ENCODE results near the gene NFIA. TPM values are rescaled to one million over a fixed set of nuclear protein-coding genes. Genes with fewer than 3 reads are reported as not detected.

Gene NFIA
- total and polyA plus RNA-seq, 9 of the 15 experiments (the other 6 are each of a cell fraction or from before 2014, with no cell fraction given): 5.3 to 24.9 (median 9.8) TPM

DNA sequence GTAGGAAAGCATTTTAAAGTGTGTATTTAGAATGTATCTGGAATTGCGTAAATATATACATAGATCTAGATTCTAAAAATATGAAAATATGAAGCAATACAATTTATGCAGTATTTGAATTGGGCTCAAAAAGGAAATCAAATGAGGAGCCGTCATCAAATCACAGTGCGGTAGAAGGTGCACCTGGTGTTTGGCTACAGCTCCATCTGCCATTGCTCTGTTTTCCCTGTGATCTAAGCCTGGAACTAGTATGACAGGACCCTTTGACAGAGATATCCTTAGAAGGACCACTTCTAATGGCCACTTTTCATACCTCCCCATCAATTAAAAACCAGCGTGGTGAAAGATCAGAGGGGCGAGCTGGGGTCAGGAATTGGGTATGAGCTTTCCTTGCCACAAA is 202.6 kb downstream of the NFIA start:
- POLR2A ChIA-PET: interaction anchor here (1.0 kb wide), 1 partner anchor 15 kb away, joined by 3 read pairs; no protein-coding TSS in a partner anchor
- Histone ChIP-seq H3K4me1 (replicated peaks in 1 of 2; ENCODE audit: control insufficient read depth in 2 of 2, insufficient read depth in 2 of 2, low read length in 2 of 2) (no peaks in the 10 kb centered on the region; a peak in 1 of 5 replicates), H3K27ac (ENCODE audit: extremely low read depth, low read depth, low read length) (no peak overlapping the region), H3K79me2 (ENCODE audit: control insufficient read depth, insufficient read depth, low read length) (peaks cover 3% of the 10 kb centered on the region; the same call in 1 of the 3 replicates), H3K27me3 (ENCODE audit: control insufficient read depth in 2 of 2, insufficient read depth in 2 of 2, low read length in 2 of 2) (no peaks in the 10 kb centered on the region), H3K36me3 (ENCODE audit: control insufficient read depth, insufficient read depth, low read length) (no peaks in the 10 kb centered on the region), H3K9ac (ENCODE audit: insufficient read depth in 1 of 2, low read depth in 2 of 2, low read length in 2 of 2) (no peak overlapping the region), H3K4me3 (no peak overlapping the region), H2AFZ (ENCODE audit: low read depth, low read length) (no peak overlapping the region), H4K20me1 (replicated peaks; ENCODE audit: control insufficient read depth, insufficient read depth, low read length) (no peaks in the 10 kb centered on the region), H3K4me2 (ENCODE audit: insufficient read depth, low read length) (no peak overlapping the region), H3K9me3 (replicated peaks; ENCODE audit: control insufficient read depth, insufficient read depth, low read depth, low read length) (no peaks in the 10 kb centered on the region), H3K9me1 (ENCODE audit: control insufficient read depth, insufficient read depth, low read length) (no peaks in the 10 kb centered on the region)
- ATAC-seq: no peak
- 97% methylated on average over 5 of the region's 5 CpGs for WGBS (ENCODE audit: insufficient coverage, low coverage, missing lambda C conversion rate)
- CTCF ChIA-PET (ENCODE audit: low intra/inter-chr PET ratio): no interaction called here
- intact Hi-C loops (cut with micrococcal nuclease) (loop anchor here (5.0 kb wide), 1 partner anchor 167 kb away; no protein-coding TSS in a partner anchor), in situ Hi-C loops (cut with MboI) (no loop called here)
- BruUV-seq (replicated peaks): no TSS peak
- no peak for FAIRE-seq
- DNase-seq (ENCODE audit: extremely low read depth in 1 of 4, low spot score in 3 of 4): no peak
- TF ChIP-seq, protein P1, sequence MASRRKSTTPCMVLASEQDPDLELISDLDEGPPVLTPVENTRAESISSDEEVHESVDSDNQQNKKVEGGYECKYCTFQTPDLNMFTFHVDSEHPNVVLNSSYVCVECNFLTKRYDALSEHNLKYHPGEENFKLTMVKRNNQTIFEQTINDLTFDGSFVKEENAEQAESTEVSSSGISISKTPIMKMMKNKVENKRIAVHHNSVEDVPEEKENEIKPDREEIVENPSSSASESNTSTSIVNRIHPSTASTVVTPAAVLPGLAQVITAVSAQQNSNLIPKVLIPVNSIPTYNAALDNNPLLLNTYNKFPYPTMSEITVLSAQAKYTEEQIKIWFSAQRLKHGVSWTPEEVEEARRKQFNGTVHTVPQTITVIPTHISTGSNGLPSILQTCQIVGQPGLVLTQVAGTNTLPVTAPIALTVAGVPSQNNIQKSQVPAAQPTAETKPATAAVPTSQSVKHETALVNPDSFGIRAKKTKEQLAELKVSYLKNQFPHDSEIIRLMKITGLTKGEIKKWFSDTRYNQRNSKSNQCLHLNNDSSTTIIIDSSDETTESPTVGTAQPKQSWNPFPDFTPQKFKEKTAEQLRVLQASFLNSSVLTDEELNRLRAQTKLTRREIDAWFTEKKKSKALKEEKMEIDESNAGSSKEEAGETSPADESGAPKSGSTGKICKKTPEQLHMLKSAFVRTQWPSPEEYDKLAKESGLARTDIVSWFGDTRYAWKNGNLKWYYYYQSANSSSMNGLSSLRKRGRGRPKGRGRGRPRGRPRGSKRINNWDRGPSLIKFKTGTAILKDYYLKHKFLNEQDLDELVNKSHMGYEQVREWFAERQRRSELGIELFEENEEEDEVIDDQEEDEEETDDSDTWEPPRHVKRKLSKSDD (conservative IDR thresholded peaks at IDR 0.05; ENCODE audit: low read length): no peak
- TF ChIP-seq ZFP36 (IDR thresholded peaks at IDR 0.05; ENCODE audit: low read depth, low read length, partially characterized antibody) (no peak), HSF4 (CRISPR knock-in tag; IDR thresholded peaks at IDR 0.05; ENCODE audit: borderline replicate concordance) (no peak), ZFP30 (CRISPR knock-in tag; IDR thresholded peaks at IDR 0.05; ENCODE audit: borderline replicate concordance) (no peak), MXI1 (IDR thresholded peaks at IDR 0.05; ENCODE audit: low read depth, low read length) (no peak)
- TF ChIP-seq, protein P2, sequence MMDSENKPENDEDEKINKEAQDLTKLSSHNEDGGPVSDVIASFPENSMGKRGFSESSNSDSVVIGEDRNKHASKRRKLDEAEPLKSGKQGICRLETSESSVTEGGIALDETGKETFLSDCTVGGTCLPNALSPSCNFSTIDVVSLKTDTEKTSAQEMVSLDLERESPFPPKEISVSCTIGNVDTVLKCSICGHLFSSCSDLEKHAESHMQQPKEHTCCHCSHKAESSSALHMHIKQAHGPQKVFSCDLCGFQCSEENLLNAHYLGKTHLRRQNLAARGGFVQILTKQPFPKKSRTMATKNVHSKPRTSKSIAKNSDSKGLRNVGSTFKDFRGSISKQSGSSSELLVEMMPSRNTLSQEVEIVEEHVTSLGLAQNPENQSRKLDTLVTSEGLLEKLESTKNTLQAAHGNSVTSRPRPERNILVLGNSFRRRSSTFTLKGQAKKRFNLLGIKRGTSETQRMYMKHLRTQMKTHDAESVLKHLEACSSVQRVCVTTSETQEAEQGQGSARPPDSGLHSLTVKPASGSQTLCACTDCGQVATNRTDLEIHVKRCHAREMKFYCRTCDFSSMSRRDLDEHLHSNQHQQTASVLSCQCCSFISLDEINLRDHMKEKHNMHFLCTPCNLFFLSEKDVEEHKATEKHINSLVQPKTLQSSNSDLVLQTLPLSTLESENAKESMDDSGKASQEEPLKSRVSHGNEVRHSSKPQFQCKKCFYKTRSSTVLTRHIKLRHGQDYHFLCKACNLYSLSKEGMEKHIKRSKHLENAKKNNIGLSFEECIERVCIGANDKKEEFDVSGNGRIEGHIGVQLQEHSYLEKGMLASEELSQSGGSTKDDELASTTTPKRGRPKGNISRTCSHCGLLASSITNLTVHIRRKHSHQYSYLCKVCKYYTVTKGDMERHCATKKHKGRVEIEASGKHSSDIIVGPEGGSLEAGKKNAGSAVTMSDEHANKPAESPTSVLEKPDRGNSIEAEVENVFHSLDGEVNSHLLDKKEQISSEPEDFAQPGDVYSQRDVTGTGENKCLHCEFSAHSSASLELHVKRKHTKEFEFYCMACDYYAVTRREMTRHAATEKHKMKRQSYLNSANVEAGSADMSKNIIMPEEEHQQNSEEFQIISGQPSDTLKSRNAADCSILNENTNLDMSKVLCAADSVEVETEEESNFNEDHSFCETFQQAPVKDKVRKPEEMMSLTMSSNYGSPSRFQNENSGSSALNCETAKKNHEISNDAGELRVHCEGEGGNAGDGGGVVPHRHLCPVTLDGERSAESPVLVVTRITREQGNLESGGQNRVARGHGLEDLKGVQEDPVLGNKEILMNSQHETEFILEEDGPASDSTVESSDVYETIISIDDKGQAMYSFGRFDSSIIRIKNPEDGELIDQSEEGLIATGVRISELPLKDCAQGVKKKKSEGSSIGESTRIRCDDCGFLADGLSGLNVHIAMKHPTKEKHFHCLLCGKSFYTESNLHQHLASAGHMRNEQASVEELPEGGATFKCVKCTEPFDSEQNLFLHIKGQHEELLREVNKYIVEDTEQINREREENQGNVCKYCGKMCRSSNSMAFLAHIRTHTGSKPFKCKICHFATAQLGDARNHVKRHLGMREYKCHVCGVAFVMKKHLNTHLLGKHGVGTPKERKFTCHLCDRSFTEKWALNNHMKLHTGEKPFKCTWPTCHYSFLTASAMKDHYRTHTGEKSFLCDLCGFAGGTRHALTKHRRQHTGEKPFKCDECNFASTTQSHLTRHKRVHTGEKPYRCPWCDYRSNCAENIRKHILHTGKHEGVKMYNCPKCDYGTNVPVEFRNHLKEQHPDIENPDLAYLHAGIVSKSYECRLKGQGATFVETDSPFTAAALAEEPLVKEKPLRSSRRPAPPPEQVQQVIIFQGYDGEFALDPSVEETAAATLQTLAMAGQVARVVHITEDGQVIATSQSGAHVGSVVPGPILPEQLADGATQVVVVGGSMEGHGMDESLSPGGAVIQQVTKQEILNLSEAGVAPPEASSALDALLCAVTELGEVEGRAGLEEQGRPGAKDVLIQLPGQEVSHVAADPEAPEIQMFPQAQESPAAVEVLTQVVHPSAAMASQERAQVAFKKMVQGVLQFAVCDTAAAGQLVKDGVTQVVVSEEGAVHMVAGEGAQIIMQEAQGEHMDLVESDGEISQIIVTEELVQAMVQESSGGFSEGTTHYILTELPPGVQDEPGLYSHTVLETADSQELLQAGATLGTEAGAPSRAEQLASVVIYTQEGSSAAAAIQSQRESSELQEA (IDR thresholded peaks at IDR 0.05; ENCODE audit: low read depth): no peak
